ENCODE results near the gene DMD.

DNA sequence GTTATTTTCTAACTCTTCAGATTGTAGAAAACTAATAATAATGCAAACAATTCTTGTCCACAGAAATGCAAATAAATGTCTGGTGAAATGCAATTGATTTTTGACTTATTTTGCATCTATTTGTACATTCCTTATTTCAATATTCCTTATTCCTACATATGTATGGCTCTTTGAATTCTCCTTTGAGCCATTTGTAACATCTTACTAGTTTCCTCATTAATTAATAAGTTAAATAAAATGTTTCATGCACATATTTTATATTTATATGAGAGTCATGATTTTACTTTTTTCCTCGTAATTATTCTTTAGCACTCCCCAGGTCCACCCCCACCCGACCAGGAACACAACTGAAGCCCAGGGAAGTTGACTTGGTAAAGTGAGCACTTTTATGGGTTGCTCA lies 2136.8 kb downstream of the DMD start:
- no peak for TF ChIP-seq CTCF (conservative IDR thresholded peaks at IDR 0.05)
- TF ChIP-seq EZH2 (IDR thresholded peaks at IDR 0.05; ENCODE audit: low read depth) = no peak
